SK-N-SH (cell line): ENCODE results near the gene YY1.

Source experiments
- EP300 ChIP-seq, 2 experiments: IDR thresholded peaks; 2 replicates each; pipeline versions ENCODE4 v1.4.0 to v1.6.1; 2012; ENCODE audit warnings: borderline replicate concordance in 1 of 2, low read depth in 1 of 2, low read length in 1 of 2
- EZH2phosphoT487 ChIP-seq: fragments of 200-600 bp; sonication (generic); IDR thresholded peaks from 2 replicates; pipeline ENCODE4 v1.6.1; 2017; ENCODE audit warnings: low read depth, mixed run types, mild to moderate bottlenecking, antibody characterized with exemption, moderate library complexity, borderline replicate concordance
- FOXJ3 ChIP-seq: sonication (generic); formaldehyde crosslinking; IDR thresholded peaks from 2 replicates; pipeline ENCODE4 v1.5.1; 2020; ENCODE audit warnings: mild to moderate bottlenecking, missing genetic modification reagents
- GABPA ChIP-seq: IDR thresholded peaks from 2 replicates; pipeline ENCODE4 v1.4.0; 2012; ENCODE audit warnings: low read depth, mild to moderate bottlenecking
- MXI1 ChIP-seq: IDR thresholded peaks from 2 replicates; pipeline ENCODE4 v1.6.1; 2012; ENCODE audit warnings: mild to moderate bottlenecking, low read depth, low read length, improper control_type of control experiment
- POLR2AphosphoS5 ChIP-seq: IDR thresholded peaks from 2 replicates; pipeline ENCODE4 v1.6.1; 2012; ENCODE audit warnings: low read depth, low read length
- RAD21 ChIP-seq: IDR thresholded peaks from 2 replicates; pipeline ENCODE4 v1.6.1; 2012; ENCODE audit warnings: mild to moderate bottlenecking, low read length
- TF ChIP-seq, protein P1 (sequence below): fragments of 200-600 bp; sonication (generic); IDR thresholded peaks from 2 replicates; pipeline ENCODE4 v1.6.1; 2017; ENCODE audit warnings: antibody characterized with exemption, mild to moderate bottlenecking, moderate library complexity

DNA sequence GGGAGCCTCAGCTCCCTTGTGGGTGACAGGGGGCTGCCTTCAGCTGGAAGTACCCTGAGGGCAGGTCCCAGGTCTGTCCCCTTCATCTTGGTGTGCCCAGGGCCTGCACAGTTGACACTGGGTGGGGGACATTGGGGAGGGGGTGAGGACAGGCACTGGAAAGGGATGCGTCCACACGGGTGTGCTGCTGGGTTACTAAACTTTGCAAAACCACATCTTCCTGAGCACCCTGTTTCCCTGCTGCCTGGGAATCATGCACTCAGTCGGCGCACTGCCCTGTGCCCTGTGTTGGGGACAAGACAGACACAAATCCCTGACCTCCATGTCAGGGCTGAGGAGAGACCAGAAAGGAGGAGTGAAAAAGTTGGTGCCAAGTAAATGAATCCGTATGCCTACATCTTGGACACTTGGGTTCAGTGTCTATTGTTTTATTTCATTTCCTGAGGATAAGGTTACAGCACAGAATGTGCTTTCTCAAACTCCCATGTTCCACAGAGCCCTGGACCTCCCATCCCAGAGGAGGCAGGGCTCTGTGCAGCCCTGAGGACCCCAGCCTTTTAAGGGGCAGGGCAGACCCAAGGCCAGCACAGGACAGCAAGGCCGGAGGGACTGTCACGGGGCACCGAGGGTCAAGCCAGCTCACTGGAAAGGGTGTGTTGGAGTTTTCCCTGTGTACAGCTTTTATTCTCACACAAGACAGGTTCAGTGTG is 70.2 kb downstream of the YY1 start:
- TF ChIP-seq, protein P1, sequence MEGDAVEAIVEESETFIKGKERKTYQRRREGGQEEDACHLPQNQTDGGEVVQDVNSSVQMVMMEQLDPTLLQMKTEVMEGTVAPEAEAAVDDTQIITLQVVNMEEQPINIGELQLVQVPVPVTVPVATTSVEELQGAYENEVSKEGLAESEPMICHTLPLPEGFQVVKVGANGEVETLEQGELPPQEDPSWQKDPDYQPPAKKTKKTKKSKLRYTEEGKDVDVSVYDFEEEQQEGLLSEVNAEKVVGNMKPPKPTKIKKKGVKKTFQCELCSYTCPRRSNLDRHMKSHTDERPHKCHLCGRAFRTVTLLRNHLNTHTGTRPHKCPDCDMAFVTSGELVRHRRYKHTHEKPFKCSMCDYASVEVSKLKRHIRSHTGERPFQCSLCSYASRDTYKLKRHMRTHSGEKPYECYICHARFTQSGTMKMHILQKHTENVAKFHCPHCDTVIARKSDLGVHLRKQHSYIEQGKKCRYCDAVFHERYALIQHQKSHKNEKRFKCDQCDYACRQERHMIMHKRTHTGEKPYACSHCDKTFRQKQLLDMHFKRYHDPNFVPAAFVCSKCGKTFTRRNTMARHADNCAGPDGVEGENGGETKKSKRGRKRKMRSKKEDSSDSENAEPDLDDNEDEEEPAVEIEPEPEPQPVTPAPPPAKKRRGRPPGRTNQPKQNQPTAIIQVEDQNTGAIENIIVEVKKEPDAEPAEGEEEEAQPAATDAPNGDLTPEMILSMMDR = no peak
- peak; percentile 17; the same call in 1 of the 2 replicates for TF ChIP-seq RAD21
- TF ChIP-seq POLR2AphosphoS5 = no peak
- TF ChIP-seq GABPA = no peak
- TF ChIP-seq FOXJ3 (CRISPR knock-in tag) = no peak
- TF ChIP-seq EZH2phosphoT487 = no peak
- no peak for TF ChIP-seq EP300 (IDR thresholded peaks at IDR 0.05; ENCODE audit: borderline replicate concordance in 1 of 2, low read depth in 1 of 2, low read length in 1 of 2)
- no peak for TF ChIP-seq MXI1
